Memory B cell (primary cell): ENCODE results near the gene HAO1.

Experiments
- ATAC-seq: fragments of 150-1000 bp; cut with Tn5 transposase; 2 replicates; pipeline ENCODE4 v1.10.0; 2021; ENCODE audit warnings: low read depth, mild to moderate bottlenecking, moderate library complexity
- DNase-seq, 2 donors: peaks; one replicate each; pipeline ENCODE4 v3.0.0; 2022; ENCODE audit warnings: low spot score in 2 of 2
- H3K27ac Mint-ChIP-seq: one replicate; pipeline ENCODE4 v1.8.0; 2022; ENCODE audit warnings: mild to moderate bottlenecking, moderate library complexity, mixed read lengths
- H3K27me3 Mint-ChIP-seq: one replicate; pipeline ENCODE4 v1.8.0; 2022; ENCODE audit warnings: mixed read lengths
- H3K36me3 Mint-ChIP-seq: one replicate; pipeline ENCODE4 v1.8.0; 2022; ENCODE audit warnings: mild to moderate bottlenecking, mixed read lengths
- H3K4me1 Mint-ChIP-seq: one replicate; pipeline ENCODE4 v1.8.0; 2022; ENCODE audit warnings: mixed read lengths
- H3K4me3 Mint-ChIP-seq: one replicate; pipeline ENCODE4 v1.8.0; 2022; ENCODE audit warnings: mild to moderate bottlenecking, moderate library complexity, mixed read lengths
- H3K9me3 Mint-ChIP-seq: one replicate; pipeline ENCODE4 v1.8.0; 2022; ENCODE audit warnings: mixed read lengths

Gene HAO1

GRCh38 chr20:7903429-7903828 lies 36.8 kb downstream of the HAO1 start:
- H3K36me3 Mint-ChIP-seq = no peaks in the 10 kb centered on the region
- no peak for ATAC-seq
- peaks cover 3% of the 10 kb centered on the region for H3K9me3 Mint-ChIP-seq
- no peaks in the 10 kb centered on the region for H3K4me1 Mint-ChIP-seq
- H3K27ac Mint-ChIP-seq = no peak overlapping the region
- DNase-seq = no peak
- no peak overlapping the region for H3K4me3 Mint-ChIP-seq
- peaks cover 6% of the 10 kb centered on the region for H3K27me3 Mint-ChIP-seq

- no peak for ATAC-seq
- peaks cover 3% of the 10 kb centered on the region for H3K9me3 Mint-ChIP-seq
- no peak overlapping the region for H3K27ac Mint-ChIP-seq
- H3K4me1 Mint-ChIP-seq = no peaks in the 10 kb centered on the region
- no peak for DNase-seq
- no peak overlapping the region for H3K4me3 Mint-ChIP-seq
- H3K36me3 Mint-ChIP-seq = no peaks in the 10 kb centered on the region
- H3K27me3 Mint-ChIP-seq = peaks cover 6% of the 10 kb centered on the region
Observed at GRCh38 chr20:7902879-7903278, 37.4 kb downstream of the HAO1 start.

GRCh38 chr20:7897781-7898364 lies 42.4 kb downstream of the HAO1 start:
- ATAC-seq (no peak), DNase-seq (no peak)
- H3K36me3 Mint-ChIP-seq = no peaks in the 10 kb centered on the region
- H3K4me1 Mint-ChIP-seq = no peaks in the 10 kb centered on the region
- no peak overlapping the region for H3K4me3 Mint-ChIP-seq
- H3K9me3 Mint-ChIP-seq = no peaks in the 10 kb centered on the region
- H3K27ac Mint-ChIP-seq = no peak overlapping the region
- peaks cover 1% of the 10 kb centered on the region for H3K27me3 Mint-ChIP-seq

- Mint-ChIP-seq H3K4me3 (no peak overlapping the region), H3K9me3 (no peaks in the 10 kb centered on the region), H3K4me1 (no peaks in the 10 kb centered on the region), H3K27me3 (peaks cover 1% of the 10 kb centered on the region), H3K36me3 (no peaks in the 10 kb centered on the region), H3K27ac (no peak overlapping the region)
- DNase-seq (no peak), ATAC-seq (no peak)
Observed at GRCh38 chr20:7893014-7893730, 47.1 kb downstream of the HAO1 start.

- Mint-ChIP-seq H3K27me3 (peaks cover 1% of the 10 kb centered on the region), H3K27ac (no peak overlapping the region), H3K4me3 (no peak overlapping the region), H3K4me1 (no peaks in the 10 kb centered on the region), H3K9me3 (no peaks in the 10 kb centered on the region), H3K36me3 (no peaks in the 10 kb centered on the region)
- ATAC-seq = no peak
- DNase-seq = no peak
Observed at GRCh38 chr20:7891705-7892104, 48.6 kb downstream of the HAO1 start.

GRCh38 chr20:7889736-7890135 lies 50.5 kb downstream of the HAO1 start:
- ATAC-seq = no peak
- peaks cover 1% of the 10 kb centered on the region for H3K27me3 Mint-ChIP-seq
- no peaks in the 10 kb centered on the region for H3K4me1 Mint-ChIP-seq

GRCh38 chr20:7883741-7884140 lies 56.5 kb downstream of the HAO1 start:
- Mint-ChIP-seq H3K4me3 (no peak overlapping the region), H3K9me3 (no peaks in the 10 kb centered on the region), H3K36me3 (no peaks in the 10 kb centered on the region)

More at GRCh38 chr20:7889736-7890135, 50.5 kb downstream of the HAO1 start:
- H3K27ac Mint-ChIP-seq = no peak overlapping the region
- H3K9me3 Mint-ChIP-seq = no peaks in the 10 kb centered on the region
- no peak overlapping the region for H3K4me3 Mint-ChIP-seq
- no peaks in the 10 kb centered on the region for H3K36me3 Mint-ChIP-seq
- no peak for DNase-seq

GRCh38 chr20:7883309-7883708 lies 56.9 kb downstream of the HAO1 start:
- Mint-ChIP-seq H3K27ac (no peak overlapping the region), H3K27me3 (no peaks in the 10 kb centered on the region), H3K4me1 (no peaks in the 10 kb centered on the region), H3K36me3 (no peaks in the 10 kb centered on the region), H3K4me3 (no peak overlapping the region), H3K9me3 (no peaks in the 10 kb centered on the region)
- DNase-seq = no peak
- ATAC-seq = no peak

More at GRCh38 chr20:7883741-7884140, 56.5 kb downstream of the HAO1 start:
- Mint-ChIP-seq H3K4me1 (no peaks in the 10 kb centered on the region), H3K27me3 (no peaks in the 10 kb centered on the region), H3K27ac (no peak overlapping the region)
- ATAC-seq (no peak), DNase-seq (no peak)

GRCh38 chr20:7882076-7882475 lies 58.2 kb downstream of the HAO1 start:
- ATAC-seq (no peak), DNase-seq (no peak)
- Mint-ChIP-seq H3K9me3 (no peaks in the 10 kb centered on the region), H3K36me3 (no peaks in the 10 kb centered on the region), H3K27me3 (no peaks in the 10 kb centered on the region), H3K4me3 (no peak overlapping the region), H3K27ac (no peak overlapping the region), H3K4me1 (no peaks in the 10 kb centered on the region)

GRCh38 chr20:7881551-7881950 lies 58.7 kb downstream of the HAO1 start:
- DNase-seq (no peak), ATAC-seq (no peak)
- Mint-ChIP-seq H3K27ac (no peak overlapping the region), H3K4me1 (no peaks in the 10 kb centered on the region), H3K4me3 (no peak overlapping the region), H3K36me3 (no peaks in the 10 kb centered on the region), H3K9me3 (no peaks in the 10 kb centered on the region), H3K27me3 (no peaks in the 10 kb centered on the region)

- no peak for ATAC-seq
- no peak for DNase-seq
- no peak overlapping the region for H3K27ac Mint-ChIP-seq
- H3K9me3 Mint-ChIP-seq = no peaks in the 10 kb centered on the region
- H3K27me3 Mint-ChIP-seq = no peaks in the 10 kb centered on the region
- H3K36me3 Mint-ChIP-seq = no peaks in the 10 kb centered on the region
- no peak overlapping the region for H3K4me3 Mint-ChIP-seq
- no peaks in the 10 kb centered on the region for H3K4me1 Mint-ChIP-seq
Observed at GRCh38 chr20:7879883-7880282, 60.4 kb downstream of the HAO1 start.

GRCh38 chr20:7868108-7868507 lies 72.2 kb downstream of the HAO1 start:
- no peak overlapping the region for H3K4me3 Mint-ChIP-seq
- no peaks in the 10 kb centered on the region for H3K27me3 Mint-ChIP-seq
- ATAC-seq (no peak), DNase-seq (no peak)
- no peaks in the 10 kb centered on the region for H3K9me3 Mint-ChIP-seq
- no peak overlapping the region for H3K27ac Mint-ChIP-seq
- H3K4me1 Mint-ChIP-seq = no peaks in the 10 kb centered on the region
- no peaks in the 10 kb centered on the region for H3K36me3 Mint-ChIP-seq

GRCh38 chr20:7866285-7866684 lies 74.0 kb downstream of the HAO1 start:
- Mint-ChIP-seq H3K4me3 (no peak overlapping the region), H3K27ac (no peak overlapping the region), H3K4me1 (no peaks in the 10 kb centered on the region), H3K36me3 (no peaks in the 10 kb centered on the region), H3K9me3 (no peaks in the 10 kb centered on the region), H3K27me3 (no peaks in the 10 kb centered on the region)
- ATAC-seq (no peak), DNase-seq (no peak)

- Mint-ChIP-seq H3K36me3 (no peaks in the 10 kb centered on the region), H3K27me3 (peaks cover 4% of the 10 kb centered on the region), H3K27ac (no peak overlapping the region), H3K4me1 (no peaks in the 10 kb centered on the region), H3K4me3 (no peak overlapping the region), H3K9me3 (no peaks in the 10 kb centered on the region)
- DNase-seq = no peak
- no peak for ATAC-seq
Observed at GRCh38 chr20:7859356-7859802, 80.9 kb downstream of the HAO1 start.

- Mint-ChIP-seq H3K9me3 (no peaks in the 10 kb centered on the region), H3K36me3 (no peaks in the 10 kb centered on the region), H3K4me3 (no peak overlapping the region), H3K4me1 (no peaks in the 10 kb centered on the region), H3K27me3 (peaks cover 4% of the 10 kb centered on the region), H3K27ac (no peak overlapping the region)
- ATAC-seq = no peak
- no peak for DNase-seq
Observed at GRCh38 chr20:7858734-7859250, 81.5 kb downstream of the HAO1 start.
